HUES6 (cell line): ENCODE data around the gene ZBTB20.
A peak's percentile ranks its signal among the peaks of the same experiment; 100 is the strongest.

ENCODE experiments used
- H3K27ac ChIP-seq: 2 replicates; pipeline ENCODE4 v1.7.0; 2013; ENCODE audit warnings: low read depth, mild to moderate bottlenecking, low read length, inconsistent platforms
- H3K27me3 ChIP-seq: 2 replicates; pipeline ENCODE4 v1.6.1; 2013; ENCODE audit warnings: low read length; ENCODE audit not compliant: control insufficient read depth, insufficient read depth
- H3K36me3 ChIP-seq: 2 replicates; pipeline ENCODE4 v1.6.1; 2013; ENCODE audit warnings: low read length; ENCODE audit not compliant: control insufficient read depth, insufficient read depth
- H3K4me1 ChIP-seq: 2 replicates; pipeline ENCODE4 v1.6.1; 2013; ENCODE audit warnings: low read length; ENCODE audit not compliant: control insufficient read depth, insufficient read depth
- H3K4me3 ChIP-seq: 2 replicates; pipeline ENCODE4 v1.5.1; 2013; ENCODE audit warnings: low read depth, low read length
- H3K9ac ChIP-seq: one replicate; pipeline ENCODE4 v1.6.1; 2013; ENCODE audit warnings: mild to moderate bottlenecking, low read length
- H3K9me3 ChIP-seq: 2 replicates; pipeline ENCODE4 v1.6.1; 2013; ENCODE audit warnings: low read depth, low read length; ENCODE audit not compliant: control insufficient read depth, insufficient read depth

ZBTB20 gene

GRCh38 chr3:114299941-114300624 is 847.0 kb downstream of the ZBTB20 start:
- Histone ChIP-seq H3K9ac (no peak overlapping the region), H3K36me3 (no peaks in the 10 kb centered on the region), H3K4me3 (no peak overlapping the region), H3K27ac (no peak overlapping the region), H3K4me1 (peaks cover under 1% of the 10 kb centered on the region; the same call in 1 of the 2 replicates), H3K27me3 (no peaks in the 10 kb centered on the region), H3K9me3 (no peaks in the 10 kb centered on the region)

DNA sequence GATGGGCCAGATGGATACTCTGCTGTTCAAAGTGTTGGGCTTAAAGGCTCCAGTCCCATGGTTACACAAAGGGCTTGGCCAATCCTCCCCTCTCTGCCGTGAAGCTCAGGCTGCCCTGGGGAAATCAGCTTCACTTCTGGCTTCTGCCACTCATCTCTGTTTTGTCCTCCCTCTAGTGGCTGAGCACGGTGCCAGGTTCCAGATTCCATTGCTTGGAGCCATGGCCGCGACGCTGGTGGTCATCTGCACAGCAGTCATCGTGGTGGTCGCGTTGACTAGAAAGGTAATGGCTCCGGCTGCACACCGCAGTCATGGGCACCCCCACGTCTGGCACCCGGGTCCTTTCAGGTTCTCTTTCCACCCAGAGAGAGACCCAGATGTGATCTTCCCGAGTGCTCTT is 847.7 kb downstream of the ZBTB20 start:
- H3K36me3 ChIP-seq = no peaks in the 10 kb centered on the region
- peaks cover 3% of the 10 kb centered on the region; the same call in 1 of the 2 replicates for H3K4me1 ChIP-seq
- no peak overlapping the region for H3K27ac ChIP-seq
- no peaks in the 10 kb centered on the region for H3K9me3 ChIP-seq
- no peak overlapping the region for H3K9ac ChIP-seq
- H3K4me3 ChIP-seq = no peak overlapping the region
- no peaks in the 10 kb centered on the region for H3K27me3 ChIP-seq

- no peak overlapping the region for H3K4me3 ChIP-seq
- H3K36me3 ChIP-seq = no peaks in the 10 kb centered on the region
- H3K9me3 ChIP-seq = no peaks in the 10 kb centered on the region
- no peak overlapping the region for H3K27ac ChIP-seq
- no peak overlapping the region for H3K9ac ChIP-seq
- no peaks in the 10 kb centered on the region for H3K27me3 ChIP-seq
- H3K4me1 ChIP-seq = peaks cover 9% of the 10 kb centered on the region
Observed at GRCh38 chr3:114295946-114296345, 851.1 kb downstream of the ZBTB20 start.

DNA sequence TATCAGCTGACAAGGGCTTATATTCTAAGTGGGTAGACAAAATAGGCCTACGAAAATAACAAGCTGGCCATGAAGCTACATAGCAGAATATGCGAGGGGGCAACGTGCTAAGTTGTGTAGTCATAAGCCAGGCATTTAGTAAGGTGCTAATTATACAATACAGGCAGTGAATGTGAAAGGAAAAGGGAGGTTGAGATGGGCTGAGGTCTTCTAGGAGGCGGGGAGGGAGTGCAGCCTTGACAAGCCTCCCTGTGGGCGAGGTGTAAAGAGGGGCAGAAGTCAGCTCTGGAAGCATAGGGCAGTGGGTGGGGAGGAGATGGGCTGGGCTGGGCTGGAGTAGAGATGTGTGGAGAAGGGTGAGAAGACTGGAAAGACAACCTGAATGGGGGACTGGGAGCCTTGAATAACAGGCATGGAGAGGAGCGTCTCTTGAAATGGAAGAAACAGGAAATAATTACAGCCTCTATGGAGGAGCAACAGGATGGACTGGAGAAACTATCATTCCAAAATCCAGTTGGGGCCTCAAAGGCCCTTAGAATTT is 852.1 kb downstream of the ZBTB20 start:
- Histone ChIP-seq H3K9me3 (no peaks in the 10 kb centered on the region), H3K4me1 (peaks cover 13% of the 10 kb centered on the region), H3K36me3 (no peaks in the 10 kb centered on the region), H3K4me3 (no peak overlapping the region), H3K27me3 (no peaks in the 10 kb centered on the region), H3K27ac (no peak overlapping the region), H3K9ac (no peak overlapping the region)

DNA sequence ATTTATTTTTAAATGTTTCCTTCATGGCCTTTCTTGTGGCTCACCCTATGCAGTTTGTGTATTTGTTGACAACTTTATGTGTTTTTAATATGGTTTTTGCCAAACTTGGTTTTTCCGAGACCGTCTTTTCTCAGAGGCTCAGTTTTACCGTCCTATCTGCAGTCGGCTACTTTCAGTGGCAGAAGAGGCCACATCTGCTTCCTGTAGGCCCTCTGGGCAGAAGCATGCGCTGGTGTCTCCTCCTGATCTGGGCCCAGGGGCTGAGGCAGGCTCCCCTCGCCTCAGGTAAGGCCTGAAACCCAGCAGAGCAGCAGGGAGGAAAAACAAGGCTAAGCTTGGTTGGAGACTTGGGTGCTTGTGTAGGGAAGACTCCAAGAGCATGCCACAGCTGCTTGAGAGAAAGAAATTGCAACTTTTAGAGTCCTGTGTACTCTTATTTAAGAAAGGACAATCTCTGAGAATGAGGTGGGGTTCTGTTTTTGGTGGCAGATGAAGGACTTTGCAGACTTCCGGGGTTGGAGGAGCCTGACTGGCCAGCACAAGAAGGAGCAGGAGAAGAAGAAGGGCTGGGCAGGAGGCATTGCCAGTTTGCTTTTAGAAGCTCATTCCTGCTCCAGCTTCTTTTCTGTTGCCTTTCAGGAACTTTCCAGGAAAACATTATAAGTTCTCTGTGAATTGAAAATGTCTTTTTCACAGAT is 853.1 kb downstream of the ZBTB20 start, which contains the start of gene TIGIT:
Gene TIGIT (plus strand): TSS at position 191 of the 698 bp plus-strand sequence. CDS start 34 bp downstream, at position 225.
- Histone ChIP-seq H3K9ac (no peak within 1 kb of the TSS), H3K9me3 (no peaks in the 10 kb centered on the region), H3K27ac (no peak within 1 kb of the TSS)

DNA sequence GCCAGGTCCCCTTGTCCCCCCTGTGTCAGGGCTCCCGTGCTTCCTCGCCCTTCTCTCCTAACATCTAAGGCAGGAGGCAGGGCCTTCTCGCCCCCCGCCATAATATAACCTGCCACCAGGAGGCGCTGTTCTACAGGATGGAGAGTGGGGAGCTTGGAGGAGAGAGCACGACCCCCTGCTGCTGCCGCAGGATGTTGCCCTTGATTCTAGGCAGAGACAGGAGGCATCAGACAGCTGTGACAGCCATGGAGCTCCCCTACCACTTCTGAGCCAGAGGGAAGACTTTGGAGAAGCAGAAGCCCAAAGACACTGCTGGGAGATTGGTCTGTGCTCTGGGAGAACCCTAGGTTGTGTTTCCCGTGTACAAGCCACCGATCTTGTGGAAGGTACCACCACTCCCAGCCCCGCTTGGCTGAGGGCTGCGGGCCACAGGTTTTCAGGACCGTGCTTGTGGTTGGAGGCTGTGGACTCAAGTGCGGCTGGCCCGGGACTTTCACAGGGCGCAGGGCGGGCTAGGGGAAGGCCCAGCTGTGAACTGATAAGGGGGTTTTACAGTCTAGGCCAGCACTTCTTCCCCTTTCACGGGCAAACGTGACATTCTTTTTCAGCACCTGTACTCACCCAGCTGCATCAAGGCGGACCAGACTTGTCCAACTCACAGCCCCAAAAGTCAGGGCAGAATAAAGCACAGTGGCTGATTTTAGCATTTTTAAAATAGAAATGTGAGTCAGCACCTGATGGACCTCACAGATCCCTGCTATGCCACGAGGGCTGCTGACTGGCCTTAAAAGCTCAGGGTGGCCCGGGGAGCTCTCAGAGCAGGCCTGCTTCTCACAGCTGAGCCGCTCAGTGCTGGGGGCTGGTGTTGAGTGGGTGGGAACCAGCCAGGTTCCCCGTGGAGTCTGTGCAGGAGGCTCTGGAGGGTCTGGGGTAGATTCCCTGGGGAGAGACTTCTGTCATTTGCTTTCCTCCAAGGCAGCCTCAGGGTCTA is 855.9 kb downstream of the ZBTB20 start:
- H3K36me3 ChIP-seq = no peaks in the 10 kb centered on the region
- peak overlapping the region; percentile 20 for H3K9ac ChIP-seq
- H3K4me1 ChIP-seq = peaks cover 13% of the 10 kb centered on the region
- H3K27me3 ChIP-seq = no peaks in the 10 kb centered on the region
- no peak overlapping the region for H3K4me3 ChIP-seq
- H3K27ac ChIP-seq = no peak overlapping the region
- H3K9me3 ChIP-seq = no peaks in the 10 kb centered on the region

More for the DNA sequence above, 853.1 kb downstream of the ZBTB20 start, which contains the start of gene TIGIT:
- H3K36me3 ChIP-seq = no peaks in the 10 kb centered on the region
- no peaks in the 10 kb centered on the region for H3K27me3 ChIP-seq
- peaks cover 13% of the 10 kb centered on the region for H3K4me1 ChIP-seq
- no peak within 1 kb of the TSS for H3K4me3 ChIP-seq

GRCh38 chr3:114286266-114286665 is 860.8 kb downstream of the ZBTB20 start:
- Histone ChIP-seq H3K9ac (no peak overlapping the region), H3K27ac (no peak overlapping the region), H3K9me3 (0 out of 2 replicates have a peak, but pooled peaks cover 4% of the 10 kb centered on the region), H3K4me3 (no peak overlapping the region), H3K36me3 (no peaks in the 10 kb centered on the region), H3K4me1 (peaks cover 7% of the 10 kb centered on the region), H3K27me3 (no peaks in the 10 kb centered on the region)

DNA sequence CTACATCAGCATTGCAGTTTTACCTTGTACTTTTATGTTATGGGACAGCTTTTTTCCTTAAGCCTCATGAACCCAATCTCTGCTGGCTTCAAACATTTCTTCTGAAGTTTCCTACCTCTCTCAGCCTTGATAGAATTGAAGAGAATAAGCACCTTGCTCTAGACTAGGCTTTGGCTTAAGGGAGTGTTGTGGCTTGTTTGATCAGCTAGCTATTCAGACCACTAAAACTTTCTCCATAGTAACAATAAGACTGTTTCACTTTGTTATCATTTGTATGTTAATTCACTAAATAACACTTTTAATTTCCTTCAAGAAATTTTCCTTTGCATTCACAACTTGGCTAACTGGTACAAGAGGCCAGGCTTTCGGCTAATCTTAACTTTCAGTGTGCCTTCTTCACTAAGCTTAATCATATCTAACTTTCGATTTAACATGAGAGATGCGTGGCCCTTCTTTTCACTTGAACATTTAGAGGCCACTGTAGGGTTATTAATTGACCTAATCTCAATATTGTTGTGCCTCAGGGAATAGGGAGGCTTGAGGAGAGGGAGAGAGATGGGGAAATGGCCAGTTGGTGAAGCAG is 861.3 kb downstream of the ZBTB20 start:
- Histone ChIP-seq H3K36me3 (no peaks in the 10 kb centered on the region), H3K4me3 (no peak overlapping the region), H3K9ac (no peak overlapping the region)

DNA sequence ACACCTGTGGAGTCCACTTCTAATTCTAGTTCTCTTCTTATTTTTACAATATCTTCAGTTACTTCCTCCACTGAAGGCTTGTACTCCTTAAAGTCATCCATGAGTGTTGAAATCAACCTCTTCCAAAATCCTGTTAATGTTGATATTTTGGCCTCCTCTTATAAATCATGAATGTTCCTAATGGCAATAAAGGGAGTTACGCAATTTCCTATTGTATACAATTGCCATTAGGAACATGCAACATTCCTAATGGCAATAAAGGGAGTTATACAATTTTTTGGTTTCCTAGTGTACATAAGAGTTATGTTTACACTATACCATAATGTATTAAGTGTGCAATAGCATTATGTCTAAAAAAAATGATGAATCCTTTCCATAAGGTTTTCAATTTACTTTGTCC is 862.4 kb downstream of the ZBTB20 start:
- Histone ChIP-seq H3K4me3 (no peak overlapping the region), H3K36me3 (no peaks in the 10 kb centered on the region), H3K9ac (no peak overlapping the region), H3K27me3 (no peaks in the 10 kb centered on the region), H3K9me3 (0 out of 2 replicates have a peak, but pooled peaks cover 4% of the 10 kb centered on the region), H3K27ac (no peak overlapping the region), H3K4me1 (no peaks in the 10 kb centered on the region)

More for the DNA sequence above, 861.3 kb downstream of the ZBTB20 start:
- Histone ChIP-seq H3K27me3 (no peaks in the 10 kb centered on the region), H3K9me3 (0 out of 2 replicates have a peak, but pooled peaks cover 4% of the 10 kb centered on the region), H3K4me1 (peaks cover 3% of the 10 kb centered on the region; the same call in 1 of the 2 replicates), H3K27ac (no peak overlapping the region)
